Karpas-422 (cell line): ENCODE results near the gene PLK5. TPM values are rescaled to one million over a fixed set of nuclear protein-coding genes. Genes with fewer than 3 reads are reported as not detected.
"Not testable (repeated sequence)": the region's sequence is repeated elsewhere in the genome, so short reads cannot be mapped to it uniquely, and the experiment has no call there.

Source experiments
- DNase-seq: peaks from one replicate; pipeline ENCODE4 v3.0.0-alpha.2; 2015
- H2AFZ ChIP-seq: fragments of 200-600 bp; sonication (generic); 2 replicates; pipeline ENCODE4 v1.6.1; 2014; ENCODE audit warnings: antibody characterized with exemption, low read length, mixed read lengths
- H3K27ac ChIP-seq: fragments of 200-600 bp; sonication (generic); 2 replicates; pipeline ENCODE4 v1.5.1; 2014; ENCODE audit warnings: mild to moderate bottlenecking, low read length, moderate library complexity
- H3K27me3 ChIP-seq: fragments of 200-600 bp; sonication (generic); 2 replicates; pipeline ENCODE4 v1.6.1; 2014; ENCODE audit warnings: low read length, mixed read lengths
- H3K36me3 ChIP-seq: fragments of 200-600 bp; sonication (generic); 2 replicates; pipeline ENCODE4 v1.6.1; 2014; ENCODE audit warnings: low read length, mixed read lengths; ENCODE audit not compliant: insufficient read depth
- H3K4me1 ChIP-seq: fragments of 200-600 bp; sonication (generic); 2 replicates; pipeline ENCODE4 v1.6.1; 2014; ENCODE audit warnings: mild to moderate bottlenecking, low read length, mixed read lengths
- H3K4me2 ChIP-seq: fragments of 200-600 bp; sonication (generic); 2 replicates; pipeline ENCODE4 v1.6.1; 2014; ENCODE audit warnings: low read length, low read depth, mild to moderate bottlenecking; ENCODE audit not compliant: poor library complexity, severe bottlenecking
- H3K4me3 ChIP-seq: fragments of 200-600 bp; sonication (generic); 2 replicates; pipeline ENCODE4 v1.5.1; 2014; ENCODE audit warnings: mild to moderate bottlenecking, antibody characterized with exemption, low read length, mixed read lengths
- H3K79me2 ChIP-seq: fragments of 200-600 bp; sonication (generic); 2 replicates; pipeline ENCODE4 v1.6.1; 2014; ENCODE audit warnings: mild to moderate bottlenecking, low read length, mixed read lengths
- H3K9ac ChIP-seq: fragments of 200-600 bp; sonication (generic); 2 replicates; pipeline ENCODE4 v1.6.0; 2014; ENCODE audit warnings: low read length
- H3K9me2 ChIP-seq: fragments of 200-600 bp; sonication (generic), shearing (Covaris generic); replicated peaks from 2 replicates; pipeline ENCODE4 v1.6.0; 2014; ENCODE audit warnings: mild to moderate bottlenecking, low read length, moderate library complexity; ENCODE audit not compliant: insufficient read depth
- H3K9me3 ChIP-seq: fragments of 300-700, 200-600 bp; sonication (generic); 2 replicates; pipeline ENCODE4 v1.6.1; 2014; ENCODE audit warnings: low read length, mixed read lengths
- H4K20me1 ChIP-seq: fragments of 200-600 bp; sonication (generic); 2 replicates; pipeline ENCODE4 v1.6.1; 2014; ENCODE audit warnings: mild to moderate bottlenecking, antibody characterized with exemption, low read length, low read depth; ENCODE audit not compliant: insufficient read depth
- total RNA-seq: library from RNA; depleted of rRNA; stranded (reverse); fragments of >200 nt; shearing (Covaris generic); gene quantifications from 2 replicates; pipeline ENCODE4 v1.2.3, GENCODE V29; 2014; ENCODE audit warnings: low replicate concordance

PLK5 gene
- total RNA-seq, 1 experiment from 2014 or later = not detected

DNA sequence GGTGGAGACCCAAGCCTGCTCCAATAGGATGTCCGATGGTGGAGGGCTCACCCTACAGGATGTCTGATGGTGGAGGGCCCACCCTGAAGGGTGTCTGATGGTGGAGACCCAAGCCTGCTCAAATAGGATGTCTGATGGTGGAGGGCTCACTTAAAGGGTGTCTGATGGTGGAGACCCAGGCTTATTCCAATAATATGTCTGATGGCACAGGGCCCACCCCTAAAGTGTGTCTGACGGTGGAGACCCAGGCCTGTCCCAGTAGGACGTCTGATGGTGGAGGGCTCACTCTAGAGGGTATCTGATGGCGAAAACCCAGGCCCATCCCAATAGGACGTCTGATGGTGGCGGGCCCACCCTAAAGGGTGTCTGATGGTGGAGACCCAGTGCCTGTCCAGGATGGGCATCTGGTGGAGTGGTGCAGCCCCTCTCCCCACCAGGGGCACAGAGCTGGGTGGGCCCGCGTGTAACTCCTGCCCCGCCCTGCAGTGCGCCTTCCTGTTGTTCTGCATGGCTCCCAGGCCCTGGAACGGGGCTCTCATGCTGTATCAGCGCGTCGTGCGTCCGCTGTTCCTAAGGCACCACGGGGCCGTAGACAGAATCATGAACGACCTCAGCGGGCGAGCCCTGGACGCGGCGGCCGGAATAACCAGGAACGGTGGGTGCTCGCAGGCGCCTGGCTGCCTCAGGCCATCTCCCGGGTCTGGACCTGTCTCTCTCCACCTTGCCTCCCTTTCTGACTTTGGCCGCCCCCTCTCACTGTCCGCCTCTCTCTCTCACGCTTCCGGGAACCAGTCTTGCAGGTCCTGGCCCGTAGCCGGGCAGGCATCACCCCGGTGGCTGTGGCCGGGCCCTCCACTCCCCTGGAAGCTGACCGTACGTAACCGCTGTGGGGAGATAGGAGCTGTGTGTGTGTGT, 27.8 kb upstream of the PLK5 start:
- no peak overlapping the region for H2AFZ ChIP-seq
- no peaks in the 10 kb centered on the region for H3K79me2 ChIP-seq
- no peaks in the 10 kb centered on the region for H4K20me1 ChIP-seq
- H3K4me1 ChIP-seq = peaks cover 7% of the 10 kb centered on the region; the same call in 1 of the 2 replicates
- no peak for DNase-seq
- H3K4me2 ChIP-seq = no peak overlapping the region
- no peak overlapping the region for H3K27ac ChIP-seq
- no peak overlapping the region for H3K9ac ChIP-seq
- no peaks in the 10 kb centered on the region for H3K9me2 ChIP-seq
- no peak overlapping the region for H3K4me3 ChIP-seq
- no peaks in the 10 kb centered on the region for H3K36me3 ChIP-seq
- H3K9me3 ChIP-seq = no peaks in the 10 kb centered on the region
- H3K27me3 ChIP-seq = no peaks in the 10 kb centered on the region

DNA sequence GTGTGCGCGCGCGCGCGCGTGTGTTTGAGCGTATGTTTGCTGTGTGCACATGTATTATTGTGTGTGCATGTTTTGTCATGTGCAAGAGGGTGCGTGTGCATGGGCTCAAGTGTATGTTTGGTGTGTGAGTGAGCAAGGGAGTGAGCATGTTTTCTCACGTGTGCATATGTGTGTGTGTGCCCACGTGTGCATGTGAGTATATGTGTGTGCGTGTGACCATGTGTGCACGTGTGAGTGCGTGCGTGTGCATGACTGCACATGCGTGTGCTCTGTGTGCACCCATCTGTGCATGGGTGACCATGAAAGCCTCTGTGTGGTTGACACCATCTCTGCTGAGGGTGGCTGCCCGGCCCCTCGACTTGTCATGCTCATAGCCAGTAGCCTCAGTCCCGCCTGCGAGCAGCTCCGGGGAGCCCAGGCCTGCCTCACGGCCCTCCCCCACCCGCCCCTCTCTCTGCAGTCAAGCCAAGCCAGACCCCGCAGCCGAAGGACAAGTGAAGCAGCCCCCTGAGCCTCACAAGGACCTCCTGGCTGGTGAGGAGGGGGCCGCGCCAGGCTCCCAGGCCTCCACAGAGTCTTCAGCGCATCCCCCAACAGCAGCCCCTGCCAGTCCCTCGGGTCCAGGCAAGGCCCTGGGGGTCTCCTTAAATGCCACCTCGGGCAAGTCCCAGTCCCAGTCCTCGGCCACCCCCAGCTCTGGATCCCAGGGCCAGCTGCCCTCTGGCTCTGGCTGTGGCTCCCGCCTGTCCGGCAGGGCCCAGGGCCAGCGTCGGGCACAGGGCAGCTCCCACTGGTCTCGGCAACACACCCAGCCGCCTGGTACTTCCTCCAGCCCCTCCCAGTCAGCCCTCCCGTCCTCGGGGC, 26.9 kb upstream of the PLK5 start:
- no peak overlapping the region for H2AFZ ChIP-seq

DNA sequence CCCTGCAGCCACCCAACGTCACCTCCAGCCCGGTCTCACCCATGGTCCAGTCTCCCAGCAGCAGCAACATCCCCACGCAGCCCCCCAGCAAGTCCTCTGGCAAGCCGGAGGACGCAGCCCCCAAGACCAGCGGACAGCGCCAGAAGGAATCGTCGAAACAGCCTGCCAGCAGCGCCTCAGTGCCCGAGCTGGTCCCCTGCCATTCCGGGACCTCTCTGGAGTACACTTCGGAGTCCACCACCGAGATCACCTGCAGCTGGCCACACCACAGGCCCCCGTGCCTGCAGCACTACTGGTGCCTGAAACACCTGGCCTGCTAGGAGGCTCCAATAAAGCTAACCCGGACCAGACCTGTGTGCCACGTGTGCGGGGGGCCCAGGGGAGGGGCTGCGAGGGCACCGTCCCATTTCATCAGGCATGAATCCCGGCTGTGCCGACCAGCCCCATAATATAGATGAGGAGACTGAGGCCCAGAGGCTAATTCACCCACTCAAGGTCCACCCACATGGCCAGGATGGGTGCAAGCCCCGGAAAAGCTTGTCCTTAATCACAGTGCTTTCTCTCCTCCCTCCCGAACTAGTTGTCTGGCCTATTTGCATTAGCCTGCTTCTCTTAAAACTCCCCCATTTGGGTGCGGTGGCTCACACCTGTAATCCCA, 26.2 kb upstream of the PLK5 start:
- H3K79me2 ChIP-seq = no peaks in the 10 kb centered on the region
- H3K9me2 ChIP-seq = no peaks in the 10 kb centered on the region
- H3K36me3 ChIP-seq = no peaks in the 10 kb centered on the region
- H3K9ac ChIP-seq = no peak overlapping the region
- no peaks in the 10 kb centered on the region for H3K27me3 ChIP-seq
- peaks cover 5% of the 10 kb centered on the region; the same call in 1 of the 2 replicates for H3K4me1 ChIP-seq
- no peak overlapping the region for H3K27ac ChIP-seq
- H3K4me2 ChIP-seq = no peak overlapping the region
- DNase-seq = no peak
- H4K20me1 ChIP-seq = no peaks in the 10 kb centered on the region
- no peak overlapping the region for H3K4me3 ChIP-seq
- no peak overlapping the region for H2AFZ ChIP-seq
- H3K9me3 ChIP-seq = no peaks in the 10 kb centered on the region

More for the DNA sequence above, 26.9 kb upstream of the PLK5 start:
- H3K9me2 ChIP-seq = no peaks in the 10 kb centered on the region
- DNase-seq = no peak
- H3K9me3 ChIP-seq = no peaks in the 10 kb centered on the region
- no peak overlapping the region for H3K9ac ChIP-seq
- H3K4me2 ChIP-seq = no peak overlapping the region
- H3K27ac ChIP-seq = no peak overlapping the region
- peaks cover 5% of the 10 kb centered on the region; the same call in 1 of the 2 replicates for H3K4me1 ChIP-seq
- H3K36me3 ChIP-seq = no peaks in the 10 kb centered on the region
- no peak overlapping the region for H3K4me3 ChIP-seq
- no peaks in the 10 kb centered on the region for H3K79me2 ChIP-seq
- H4K20me1 ChIP-seq = no peaks in the 10 kb centered on the region
- H3K27me3 ChIP-seq = no peaks in the 10 kb centered on the region

DNA sequence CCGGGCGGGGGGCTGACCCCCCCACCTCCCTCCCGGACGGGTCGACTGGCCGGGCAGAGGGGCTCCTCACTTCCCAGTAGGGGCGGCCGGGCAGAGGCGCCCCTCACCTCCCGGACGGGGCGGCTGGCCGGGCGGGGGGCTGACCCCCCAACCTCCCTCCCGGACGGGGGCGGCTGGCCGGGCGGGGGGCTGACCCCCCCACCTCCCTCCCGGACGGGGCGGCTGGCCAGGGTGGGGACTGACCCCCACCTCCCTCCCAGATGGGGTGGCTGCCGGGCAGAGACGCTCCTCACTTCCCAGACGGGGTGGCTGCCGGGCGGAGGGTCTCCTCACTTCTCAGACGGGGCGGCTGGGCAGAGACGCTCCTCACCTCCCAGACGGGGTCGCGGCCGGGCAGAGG, 24.6 kb upstream of the PLK5 start:
- not testable (repeated sequence) for H3K9ac ChIP-seq, H4K20me1 ChIP-seq, H3K4me2 ChIP-seq, DNase-seq, H3K4me3 ChIP-seq, H3K9me2 ChIP-seq, H3K36me3 ChIP-seq, H3K27ac ChIP-seq, H3K27me3 ChIP-seq, H3K9me3 ChIP-seq, H3K79me2 ChIP-seq, H2AFZ ChIP-seq
- H3K4me1 ChIP-seq = peaks cover 11% of the 10 kb centered on the region

DNA sequence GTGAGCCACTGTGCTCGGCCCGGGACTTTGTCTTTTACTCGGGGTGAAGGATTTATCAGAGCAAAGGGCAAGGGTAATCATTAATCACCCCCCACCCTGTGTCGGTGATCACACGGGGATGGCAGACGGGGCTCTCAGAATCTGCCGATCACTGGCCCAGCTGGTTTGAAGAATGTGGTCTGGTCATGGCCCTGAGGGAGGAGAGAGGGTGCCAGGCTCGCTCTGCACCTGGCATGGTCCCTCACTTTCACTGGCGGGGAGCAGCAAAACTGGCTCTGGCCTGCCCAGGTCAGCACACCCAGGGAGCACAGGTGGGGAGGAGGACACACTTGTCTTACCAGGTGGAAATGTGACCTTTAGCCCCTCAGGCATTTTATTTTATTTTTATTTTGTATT, 22.7 kb upstream of the PLK5 start:
- no peaks in the 10 kb centered on the region for H3K9me3 ChIP-seq
- no peaks in the 10 kb centered on the region for H4K20me1 ChIP-seq
- H3K4me3 ChIP-seq = no peak overlapping the region
- H3K27ac ChIP-seq = no peak overlapping the region
- no peaks in the 10 kb centered on the region for H3K79me2 ChIP-seq
- H3K4me2 ChIP-seq = no peak overlapping the region
- no peak for DNase-seq
- H3K9me2 ChIP-seq = no peaks in the 10 kb centered on the region
- H3K27me3 ChIP-seq = no peaks in the 10 kb centered on the region
- no peak overlapping the region for H2AFZ ChIP-seq
- no peaks in the 10 kb centered on the region for H3K36me3 ChIP-seq
- H3K9ac ChIP-seq = no peak overlapping the region
- peaks cover 11% of the 10 kb centered on the region for H3K4me1 ChIP-seq

DNA sequence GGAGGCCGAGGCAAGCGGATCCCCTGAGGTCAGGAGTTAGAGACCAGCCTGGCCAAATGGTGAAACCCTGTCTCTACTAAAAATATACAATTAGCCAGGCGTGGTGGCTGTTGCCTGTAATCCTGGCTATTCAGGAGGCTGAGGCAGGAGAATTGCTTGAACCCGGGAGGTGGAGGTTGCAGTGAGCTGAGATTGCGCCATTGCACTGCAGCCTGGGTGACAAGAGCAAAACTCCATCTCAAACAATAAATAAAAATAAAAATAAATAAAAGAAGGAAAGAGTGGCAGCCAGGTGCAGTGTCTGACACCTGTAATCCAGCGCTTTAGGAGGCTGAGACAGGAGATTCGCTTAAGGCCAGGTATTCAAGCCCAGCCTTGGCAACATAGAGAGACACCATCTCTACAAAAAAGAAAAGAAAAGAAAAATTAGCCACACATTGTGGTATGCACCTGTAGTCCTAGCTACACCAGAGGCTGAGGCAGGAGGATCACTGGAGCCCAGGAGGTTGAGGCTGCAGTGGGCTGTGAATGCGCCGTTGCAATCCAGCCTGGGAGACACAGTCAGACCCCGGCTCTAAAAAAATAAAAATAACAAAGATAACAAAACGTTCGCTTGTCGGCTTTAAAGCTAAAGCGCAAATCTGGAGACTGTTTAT, 21.3 kb upstream of the PLK5 start:
- H3K36me3 ChIP-seq = no peaks in the 10 kb centered on the region
- H3K4me1 ChIP-seq = peaks cover 11% of the 10 kb centered on the region
- H3K27me3 ChIP-seq = no peaks in the 10 kb centered on the region
- H3K9me3 ChIP-seq = no peaks in the 10 kb centered on the region
- no peaks in the 10 kb centered on the region for H4K20me1 ChIP-seq
- H3K4me2 ChIP-seq = no peak overlapping the region
- H3K4me3 ChIP-seq = no peak overlapping the region
- H3K9ac ChIP-seq = no peak overlapping the region
- no peak overlapping the region for H3K27ac ChIP-seq
- no peaks in the 10 kb centered on the region for H3K79me2 ChIP-seq
- no peak overlapping the region for H2AFZ ChIP-seq
- no peaks in the 10 kb centered on the region for H3K9me2 ChIP-seq
- no peak for DNase-seq

DNA sequence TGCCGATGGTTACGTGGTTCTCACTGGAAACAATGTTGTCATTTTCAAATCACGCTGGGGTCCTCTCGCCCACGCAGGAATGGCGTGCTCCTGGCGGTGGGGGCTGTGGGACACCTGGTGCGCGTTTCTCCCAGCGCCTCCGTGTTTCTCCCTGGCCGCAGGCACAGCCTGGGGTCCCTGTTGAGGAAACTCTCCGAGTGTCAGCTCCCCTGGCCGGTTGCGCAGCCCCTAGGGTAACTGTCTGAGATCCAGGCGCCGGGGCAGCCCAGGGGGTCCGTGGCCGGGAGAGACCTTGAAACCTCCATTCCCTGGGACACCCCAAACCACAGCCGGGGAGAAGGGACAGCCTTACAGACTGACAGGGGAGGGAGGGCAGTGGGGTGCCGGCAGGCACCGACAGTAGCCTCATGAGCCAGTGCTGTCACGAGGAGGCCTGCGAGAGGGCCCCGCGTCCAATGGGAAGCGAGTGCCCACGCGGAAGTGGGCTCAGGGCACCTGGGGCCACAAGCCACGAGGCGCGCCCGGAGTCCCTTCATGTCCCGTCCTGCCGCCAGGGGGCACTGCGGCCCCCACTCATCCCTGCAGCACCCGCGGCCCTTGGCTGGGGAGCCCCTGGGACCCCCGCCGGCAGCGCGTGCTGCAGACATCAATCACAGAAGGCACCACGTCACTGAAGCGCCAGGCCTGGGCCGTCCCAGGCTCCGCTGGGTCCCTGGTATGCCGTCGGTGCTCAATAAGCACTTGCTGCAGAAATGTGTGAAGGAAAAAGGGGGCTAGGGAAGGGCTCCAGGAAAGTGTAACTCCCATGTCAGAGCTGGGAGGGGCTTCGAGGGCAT, 20.6 kb upstream of the PLK5 start:
- no peak overlapping the region for H3K4me3 ChIP-seq
- H2AFZ ChIP-seq = peak overlapping the region; percentile 42; the same call in 1 of the 2 replicates
- 0 out of 2 replicates have a peak overlapping the region, but pooled peaks have one; percentile 27 for H3K9ac ChIP-seq
- peaks cover 7% of the 10 kb centered on the region for H3K4me1 ChIP-seq
- H4K20me1 ChIP-seq = no peaks in the 10 kb centered on the region
- no peaks in the 10 kb centered on the region for H3K79me2 ChIP-seq
- DNase-seq = peak; percentile 89
- H3K9me3 ChIP-seq = no peaks in the 10 kb centered on the region
- H3K9me2 ChIP-seq = no peaks in the 10 kb centered on the region
- H3K36me3 ChIP-seq = no peaks in the 10 kb centered on the region
- H3K27me3 ChIP-seq = no peaks in the 10 kb centered on the region
- no peak overlapping the region for H3K4me2 ChIP-seq
- H3K27ac ChIP-seq = no peak overlapping the region
